IPS-15b (cell line): Measurements from ENCODE around the gene MCEMP1.

Experiments
- H3K27me3 ChIP-seq: one replicate; pipeline ENCODE4 v1.6.1; 2013; ENCODE audit warnings: low read length; ENCODE audit not compliant: control insufficient read depth, insufficient read depth
- H3K36me3 ChIP-seq: one replicate; pipeline ENCODE4 v1.6.1; 2013; ENCODE audit warnings: low read length; ENCODE audit not compliant: control insufficient read depth, insufficient read depth
- H3K4me1 ChIP-seq: one replicate; pipeline ENCODE4 v1.6.1; 2013; ENCODE audit warnings: mild to moderate bottlenecking, low read length; ENCODE audit not compliant: control insufficient read depth, insufficient read depth
- H3K4me3 ChIP-seq: one replicate; pipeline ENCODE4 v1.5.1; 2013; ENCODE audit warnings: low read depth, low read length
- H3K9ac ChIP-seq: one replicate; pipeline ENCODE4 v1.6.1; 2013; ENCODE audit warnings: low read depth, mild to moderate bottlenecking, low read length
- H3K9me3 ChIP-seq: one replicate; pipeline ENCODE4 v1.6.1; 2013; ENCODE audit warnings: mild to moderate bottlenecking, low read length; ENCODE audit not compliant: control insufficient read depth, insufficient read depth

Gene MCEMP1

DNA sequence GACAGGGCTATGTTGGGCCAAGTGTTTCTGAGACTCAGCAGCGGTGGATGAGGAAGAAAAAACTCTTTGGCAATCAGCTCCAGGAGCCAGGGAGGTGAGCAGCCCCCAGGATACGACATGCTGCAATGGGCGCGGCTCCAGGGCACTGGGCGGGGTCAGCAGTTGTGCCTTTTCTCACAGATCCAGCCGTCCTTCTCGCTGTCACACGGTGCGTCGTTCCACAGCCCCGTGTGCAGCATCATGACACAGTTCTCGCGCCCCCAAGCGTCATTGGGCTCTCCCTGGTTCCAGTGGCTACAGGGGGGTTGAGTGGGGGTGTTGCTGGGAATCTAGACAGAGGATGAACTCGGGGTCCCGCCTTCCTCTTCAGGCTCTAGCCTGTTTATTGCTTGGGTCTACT, 52.3 kb downstream of the MCEMP1 start:
- Histone ChIP-seq H3K9ac (no peak overlapping the region), H3K4me1 (peaks cover 4% of the 10 kb centered on the region), H3K36me3 (no peaks in the 10 kb centered on the region), H3K9me3 (no peaks in the 10 kb centered on the region), H3K27me3 (peaks cover 46% of the 10 kb centered on the region), H3K4me3 (peak overlapping the region; percentile 76)
